Measurements from ENCODE around the gene ADAMTS6.

DNA sequence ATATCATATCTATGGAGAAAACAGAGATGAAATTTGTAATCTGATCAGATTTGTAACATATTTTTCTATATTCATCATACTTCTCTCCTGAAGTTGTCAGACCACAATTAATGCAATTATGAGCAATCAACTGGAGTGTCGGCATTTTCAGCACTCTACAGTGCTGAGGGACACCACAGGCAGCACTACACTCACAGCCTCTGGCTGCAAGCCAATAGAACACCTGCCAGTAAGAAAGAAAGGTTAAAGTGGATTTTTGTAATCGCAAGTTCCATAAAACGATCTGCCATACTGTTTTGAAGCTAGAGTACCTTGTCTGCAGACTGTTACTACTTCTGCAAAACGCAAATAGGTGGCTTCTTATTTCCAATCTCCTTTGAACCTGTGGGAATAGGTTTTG lies 147.6 kb downstream of the ADAMTS6 start:
- TF ChIP-seq, protein P1, sequence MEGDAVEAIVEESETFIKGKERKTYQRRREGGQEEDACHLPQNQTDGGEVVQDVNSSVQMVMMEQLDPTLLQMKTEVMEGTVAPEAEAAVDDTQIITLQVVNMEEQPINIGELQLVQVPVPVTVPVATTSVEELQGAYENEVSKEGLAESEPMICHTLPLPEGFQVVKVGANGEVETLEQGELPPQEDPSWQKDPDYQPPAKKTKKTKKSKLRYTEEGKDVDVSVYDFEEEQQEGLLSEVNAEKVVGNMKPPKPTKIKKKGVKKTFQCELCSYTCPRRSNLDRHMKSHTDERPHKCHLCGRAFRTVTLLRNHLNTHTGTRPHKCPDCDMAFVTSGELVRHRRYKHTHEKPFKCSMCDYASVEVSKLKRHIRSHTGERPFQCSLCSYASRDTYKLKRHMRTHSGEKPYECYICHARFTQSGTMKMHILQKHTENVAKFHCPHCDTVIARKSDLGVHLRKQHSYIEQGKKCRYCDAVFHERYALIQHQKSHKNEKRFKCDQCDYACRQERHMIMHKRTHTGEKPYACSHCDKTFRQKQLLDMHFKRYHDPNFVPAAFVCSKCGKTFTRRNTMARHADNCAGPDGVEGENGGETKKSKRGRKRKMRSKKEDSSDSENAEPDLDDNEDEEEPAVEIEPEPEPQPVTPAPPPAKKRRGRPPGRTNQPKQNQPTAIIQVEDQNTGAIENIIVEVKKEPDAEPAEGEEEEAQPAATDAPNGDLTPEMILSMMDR (IDR thresholded peaks at IDR 0.05): no peak
- TF ChIP-seq ZFX (IDR thresholded peaks at IDR 0.05; ENCODE audit: borderline replicate concordance): no peak

Data from 22Rv1 (cell line).